Fibroblast of mammary gland (primary cell): ENCODE measurements around the gene SLC44A2.
A peak's percentile ranks its signal among the peaks of the same experiment; 100 is the strongest.
"Not testable (repeated sequence)": the region's sequence is repeated elsewhere in the genome, so short reads cannot be mapped to it uniquely, and the experiment has no call there.

Source experiments
- DNase-seq: peaks from one replicate; pipeline ENCODE4 v3.0.0-alpha.2; 2010; ENCODE audit warnings: low read depth
- H3K4me3 ChIP-seq: 2 replicates; pipeline ENCODE4 v1.5.1; 2011; ENCODE audit warnings: low read depth, mild to moderate bottlenecking, low read length, moderate library complexity; ENCODE audit not compliant: control insufficient read depth
- CTCF ChIP-seq: conservative IDR thresholded peaks from 2 replicates; pipeline ENCODE4 v1.5.1; 2011; ENCODE audit warnings: low read depth, low read length, inconsistent platforms; ENCODE audit not compliant: control insufficient read depth, insufficient read depth

SLC44A2 gene

DNA sequence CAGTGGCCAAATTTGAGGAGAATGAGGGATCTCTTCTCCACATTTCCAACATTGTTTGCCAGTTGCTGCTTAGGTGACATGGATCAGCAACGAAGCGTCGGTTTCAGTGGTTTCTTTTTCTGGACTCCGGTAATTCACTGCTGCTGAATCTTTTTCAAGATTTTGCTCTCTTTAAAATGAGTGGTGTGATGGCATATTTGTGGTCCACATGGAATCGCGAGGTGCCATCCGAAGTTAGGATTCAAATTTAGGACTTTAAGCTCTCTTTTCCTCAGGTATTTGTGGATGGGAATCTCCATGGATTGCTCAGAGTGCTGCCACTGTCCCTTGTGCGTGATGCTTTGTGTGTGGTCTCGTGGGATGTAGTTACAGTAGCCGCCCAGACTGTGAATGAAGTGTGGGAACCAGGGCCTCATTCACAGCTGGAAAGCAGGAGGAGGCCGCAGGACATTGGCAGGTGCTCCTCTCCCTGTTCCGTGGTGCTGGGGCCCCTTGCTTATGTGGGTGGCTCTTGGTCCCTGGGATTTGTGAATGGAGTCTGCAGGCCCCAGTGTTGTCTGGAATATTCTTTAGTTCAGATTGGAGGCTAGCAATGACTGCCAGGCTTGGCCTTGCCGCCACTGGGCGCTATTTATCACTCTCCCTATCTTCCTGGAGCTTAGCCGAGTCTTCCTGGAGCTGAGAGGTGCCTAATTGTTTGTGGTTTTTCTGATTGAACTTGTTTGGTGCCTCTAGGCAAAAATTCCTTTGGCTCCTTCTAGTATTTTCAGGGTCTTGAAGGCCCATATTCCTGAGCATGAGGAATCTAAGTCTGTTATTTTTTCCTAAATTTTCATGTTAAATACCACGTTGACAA, 30.3 kb downstream of the SLC44A2 start:
- DNase-seq = peak; percentile 25
- TF ChIP-seq CTCF = no peak
- peak overlapping the region; percentile 78 for H3K4me3 ChIP-seq

- no peak overlapping the region for H3K4me3 ChIP-seq
- TF ChIP-seq CTCF = no peak
- no peak for DNase-seq
Observed at GRCh38 chr19:10660346-10660745, 35.0 kb downstream of the SLC44A2 start.

DNA sequence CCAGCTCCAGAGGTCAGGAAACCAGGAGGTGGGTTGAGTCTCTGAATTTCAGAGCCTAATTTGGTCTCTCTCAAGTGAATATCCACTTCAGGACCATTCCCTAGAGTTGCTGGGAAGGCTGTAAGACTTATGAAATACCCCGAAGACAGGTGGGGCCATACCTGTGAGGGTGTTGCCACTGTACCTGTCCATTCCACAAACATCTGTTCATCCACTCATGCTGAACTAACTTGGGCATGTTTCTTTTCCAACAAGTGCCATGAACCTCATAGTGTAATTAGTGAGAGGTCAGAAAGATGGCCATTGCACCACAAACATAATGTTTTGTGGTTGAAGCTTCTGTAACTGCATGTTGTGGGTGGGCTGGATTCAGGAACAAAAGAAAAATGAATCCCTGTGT, 36.6 kb downstream of the SLC44A2 start:
- no peak overlapping the region for H3K4me3 ChIP-seq
- no peak for DNase-seq
- no peak for TF ChIP-seq CTCF

GRCh38 chr19:10662384-10663251, 37.3 kb downstream of the SLC44A2 start:
- no peak for TF ChIP-seq CTCF
- DNase-seq = peak; percentile 63
- no peak overlapping the region for H3K4me3 ChIP-seq

DNA sequence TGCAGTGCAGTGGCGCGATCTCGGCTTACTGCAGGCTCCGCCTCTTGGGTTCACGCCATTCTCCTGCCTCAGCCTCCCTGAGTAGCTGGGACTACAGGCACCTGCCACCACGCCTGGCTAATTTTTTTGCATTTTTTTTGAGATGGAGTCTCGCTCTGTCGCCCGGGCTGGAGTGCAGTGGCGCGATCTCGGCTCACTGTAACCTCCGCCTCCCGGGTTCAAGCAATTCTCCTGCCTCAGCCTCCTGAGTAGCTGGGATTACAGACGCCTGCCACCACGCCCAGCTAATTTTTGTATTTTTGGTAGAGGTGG, 37.9 kb downstream of the SLC44A2 start:
- H3K4me3 ChIP-seq, DNase-seq: not testable (repeated sequence)

DNA sequence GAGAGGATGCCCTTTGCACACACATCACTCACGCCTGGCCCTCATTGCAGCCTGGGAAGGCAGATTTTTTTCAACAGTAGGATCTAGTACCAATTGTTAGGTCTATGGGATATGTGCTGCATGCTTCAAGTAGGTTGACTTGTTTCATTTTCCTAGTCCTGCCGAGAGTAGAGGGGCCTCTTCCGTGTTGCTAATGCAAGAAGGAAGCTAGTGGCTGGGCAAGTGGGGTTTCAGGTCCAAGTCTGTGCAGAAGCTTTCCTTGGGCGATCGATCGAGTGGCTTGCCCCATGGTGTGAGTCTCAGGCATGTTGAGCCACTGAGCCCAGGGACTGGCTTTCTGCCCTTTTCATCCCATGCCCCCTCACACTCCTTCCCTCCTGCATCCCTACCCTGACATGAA, 42.5 kb downstream of the SLC44A2 start:
- DNase-seq = no peak
- no peak for TF ChIP-seq CTCF
- H3K4me3 ChIP-seq = no peak overlapping the region

- no peak for TF ChIP-seq CTCF
- H3K4me3 ChIP-seq = no peak overlapping the region
- DNase-seq = no peak
Observed at GRCh38 chr19:10669246-10669645, 43.9 kb downstream of the SLC44A2 start.
